Measurements from ENCODE around the gene SLC30A3. TPM values are rescaled to one million over a fixed set of nuclear protein-coding genes. Genes with fewer than 3 reads are reported as not detected.
A peak's percentile ranks its signal among the peaks of the same experiment; 100 is the strongest.

SLC30A3 gene
- total RNA-seq, 1 donor from 2014 or later = not detected

DNA sequence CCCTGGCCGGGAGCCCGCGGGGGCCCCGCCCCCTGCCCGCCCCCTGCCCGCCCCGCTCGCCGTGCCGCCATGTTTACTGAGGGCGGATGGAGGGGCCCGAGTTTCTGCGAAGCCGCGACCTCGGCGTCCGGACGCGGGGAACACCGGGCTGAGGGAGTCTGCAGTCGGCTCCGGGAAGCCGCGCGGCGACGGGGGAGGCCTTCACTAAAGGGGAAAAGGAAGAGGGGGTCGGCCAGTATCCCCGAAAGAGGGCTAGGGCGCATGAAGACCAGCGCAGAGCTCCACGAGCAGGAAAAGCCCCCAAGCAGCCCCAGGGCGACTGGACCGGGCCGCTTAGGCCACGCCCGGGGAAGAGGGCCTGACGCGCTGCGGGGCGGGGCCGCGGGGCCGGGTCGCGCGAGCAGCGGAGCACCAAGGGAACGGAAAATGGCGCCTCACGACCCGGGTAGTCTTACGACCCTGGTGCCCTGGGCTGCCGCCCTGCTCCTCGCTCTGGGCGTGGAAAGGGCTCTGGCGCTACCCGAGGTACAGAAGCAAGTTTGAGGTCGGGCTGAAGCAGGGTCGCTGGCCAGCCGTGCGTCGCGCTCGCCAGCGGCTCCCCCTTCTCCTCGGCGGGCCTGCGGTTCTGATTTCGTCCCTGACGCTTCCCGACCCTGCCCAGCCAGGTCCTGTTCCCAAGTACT, 50.8 kb downstream of the SLC30A3 start, which contains the start of the genes ATRAID and SLC5A6:
TSS of gene ATRAID (plus strand) at position 99 of the 683 bp plus-strand sequence. CDS start at position 427, 328 bp downstream.
TSS of gene SLC5A6 (minus strand) at position 326 of the 683 bp plus-strand sequence. CDS start 4,618 bp downstream, outside the sequence.
- Mint-ChIP-seq H3K27ac (ENCODE audit: unreplicated experiment) (peak within 1 kb of the TSS; percentile 99), H3K4me3 (ENCODE audit: unreplicated experiment) (peak within 1 kb of the TSS; percentile 95), H3K4me1 (ENCODE audit: unreplicated experiment) (peaks cover 26% of the 10 kb centered on the region), H3K27me3 (ENCODE audit: unreplicated experiment) (no peaks in the 10 kb centered on the region), H3K36me3 (ENCODE audit: unreplicated experiment) (peaks cover 4% of the 10 kb centered on the region), H3K9me3 (ENCODE audit: unreplicated experiment) (no peaks in the 10 kb centered on the region)
- peak; percentile 97 for DNase-seq (ENCODE audit: extremely low spot score, unreplicated experiment)
- TF ChIP-seq, protein P1, sequence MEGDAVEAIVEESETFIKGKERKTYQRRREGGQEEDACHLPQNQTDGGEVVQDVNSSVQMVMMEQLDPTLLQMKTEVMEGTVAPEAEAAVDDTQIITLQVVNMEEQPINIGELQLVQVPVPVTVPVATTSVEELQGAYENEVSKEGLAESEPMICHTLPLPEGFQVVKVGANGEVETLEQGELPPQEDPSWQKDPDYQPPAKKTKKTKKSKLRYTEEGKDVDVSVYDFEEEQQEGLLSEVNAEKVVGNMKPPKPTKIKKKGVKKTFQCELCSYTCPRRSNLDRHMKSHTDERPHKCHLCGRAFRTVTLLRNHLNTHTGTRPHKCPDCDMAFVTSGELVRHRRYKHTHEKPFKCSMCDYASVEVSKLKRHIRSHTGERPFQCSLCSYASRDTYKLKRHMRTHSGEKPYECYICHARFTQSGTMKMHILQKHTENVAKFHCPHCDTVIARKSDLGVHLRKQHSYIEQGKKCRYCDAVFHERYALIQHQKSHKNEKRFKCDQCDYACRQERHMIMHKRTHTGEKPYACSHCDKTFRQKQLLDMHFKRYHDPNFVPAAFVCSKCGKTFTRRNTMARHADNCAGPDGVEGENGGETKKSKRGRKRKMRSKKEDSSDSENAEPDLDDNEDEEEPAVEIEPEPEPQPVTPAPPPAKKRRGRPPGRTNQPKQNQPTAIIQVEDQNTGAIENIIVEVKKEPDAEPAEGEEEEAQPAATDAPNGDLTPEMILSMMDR (IDR thresholded peaks at IDR 0.05) = no peak

GRCh38 chr2:27211241-27211942, 51.5 kb downstream of the SLC30A3 start:
- Mint-ChIP-seq H3K4me3 (ENCODE audit: unreplicated experiment) (peak overlapping the region; percentile 95), H3K27ac (ENCODE audit: unreplicated experiment) (peak overlapping the region; percentile 87), H3K27me3 (ENCODE audit: unreplicated experiment) (no peaks in the 10 kb centered on the region), H3K36me3 (ENCODE audit: unreplicated experiment) (peaks cover 11% of the 10 kb centered on the region), H3K9me3 (ENCODE audit: unreplicated experiment) (no peaks in the 10 kb centered on the region), H3K4me1 (ENCODE audit: unreplicated experiment) (peaks cover 19% of the 10 kb centered on the region)
- TF ChIP-seq, protein P1 (IDR thresholded peaks at IDR 0.05) = no peak
- DNase-seq (ENCODE audit: extremely low spot score, unreplicated experiment) = no peak

GRCh38 chr2:27209621-27210401, 53.0 kb downstream of the SLC30A3 start:
- DNase-seq (ENCODE audit: extremely low spot score, unreplicated experiment) = no peak
- H3K9me3 Mint-ChIP-seq (ENCODE audit: unreplicated experiment) = no peaks in the 10 kb centered on the region
- H3K4me3 Mint-ChIP-seq (ENCODE audit: unreplicated experiment) = peak overlapping the region; percentile 39

GRCh38 chr2:27208486-27209050, 54.3 kb downstream of the SLC30A3 start:
- no peaks in the 10 kb centered on the region for H3K9me3 Mint-ChIP-seq (ENCODE audit: unreplicated experiment)
- no peak overlapping the region for H3K4me3 Mint-ChIP-seq (ENCODE audit: unreplicated experiment)
- H3K36me3 Mint-ChIP-seq (ENCODE audit: unreplicated experiment) = peaks cover 28% of the 10 kb centered on the region
- TF ChIP-seq, protein P1 (IDR thresholded peaks at IDR 0.05) = no peak
- H3K27ac Mint-ChIP-seq (ENCODE audit: unreplicated experiment) = no peak overlapping the region
- H3K4me1 Mint-ChIP-seq (ENCODE audit: unreplicated experiment) = peaks cover 17% of the 10 kb centered on the region
- DNase-seq (ENCODE audit: extremely low spot score, unreplicated experiment) = no peak
- no peaks in the 10 kb centered on the region for H3K27me3 Mint-ChIP-seq (ENCODE audit: unreplicated experiment)

More at GRCh38 chr2:27209621-27210401, 53.0 kb downstream of the SLC30A3 start:
- Mint-ChIP-seq H3K4me1 (ENCODE audit: unreplicated experiment) (peaks cover 18% of the 10 kb centered on the region), H3K36me3 (ENCODE audit: unreplicated experiment) (peaks cover 23% of the 10 kb centered on the region), H3K27me3 (ENCODE audit: unreplicated experiment) (no peaks in the 10 kb centered on the region), H3K27ac (ENCODE audit: unreplicated experiment) (no peak overlapping the region)
- TF ChIP-seq, protein P1 (IDR thresholded peaks at IDR 0.05) = no peak

Data from osteocyte (in vitro differentiated cells).